ENCODE data around the gene AGAP1. TPM values are rescaled to one million over a fixed set of nuclear protein-coding genes. Genes with fewer than 3 reads are reported as not detected.

AGAP1 gene
- total RNA-seq, 2 experiments from 2014 or later = not detected

GRCh38 chr2:235968616-235969324 is 474.9 kb downstream of the AGAP1 start:
- Histone ChIP-seq H2AFZ (ENCODE audit: low read length) (no peak overlapping the region), H3K4me1 (ENCODE audit: insufficient read depth, low read length, poor library complexity, severe bottlenecking) (no peaks in the 10 kb centered on the region), H3K27ac (ENCODE audit: low read depth, low read length, poor library complexity, severe bottlenecking) (no peak overlapping the region), H3K36me3 (ENCODE audit: insufficient read depth, low read length) (no peaks in the 10 kb centered on the region), H3K9me3 (ENCODE audit: low read length) (no peaks in the 10 kb centered on the region), H3K9me2 (ENCODE audit: insufficient read depth, low read length) (no peaks in the 10 kb centered on the region), H4K20me1 (ENCODE audit: insufficient read depth, low read length) (no peaks in the 10 kb centered on the region), H3K4me2 (ENCODE audit: low read length) (no peak overlapping the region), H3K4me3 (ENCODE audit: low read depth, low read length, poor library complexity, severe bottlenecking) (no peak overlapping the region), H3K79me2 (ENCODE audit: insufficient read depth, low read depth, low read length) (no peaks in the 10 kb centered on the region)
- TF ChIP-seq EZH2phosphoT487 (IDR thresholded peaks at IDR 0.05; ENCODE audit: borderline replicate concordance, low read depth, low read length) (no peak), CTCF (conservative IDR thresholded peaks at IDR 0.05; ENCODE audit: low read length) (no peak)
- intact Hi-C loops (cut with micrococcal nuclease; ENCODE audit: unreplicated experiment) = no loop called here
- BruUV-seq (replicated peaks) = no TSS peak
- CTCF ChIA-PET (ENCODE audit: unreplicated experiment) = no interaction called here
- POLR2A ChIA-PET = interaction anchor here (0.7 kb wide), 1 partner anchor 68 kb away, joined by 3 read pairs; no protein-coding TSS in a partner anchor
- no peak for DNase-seq (ENCODE audit: low spot score)

GRCh38 chr2:235970204-235971040 is 476.6 kb downstream of the AGAP1 start:
- H3K4me1 ChIP-seq (ENCODE audit: insufficient read depth, low read length, poor library complexity, severe bottlenecking) = no peaks in the 10 kb centered on the region
- H2AFZ ChIP-seq (ENCODE audit: low read length) = no peak overlapping the region
- no peaks in the 10 kb centered on the region for H4K20me1 ChIP-seq (ENCODE audit: insufficient read depth, low read length)
- no peak overlapping the region for H3K27ac ChIP-seq (ENCODE audit: low read depth, low read length, poor library complexity, severe bottlenecking)
- no TSS peak for BruUV-seq (replicated peaks)
- H3K36me3 ChIP-seq (ENCODE audit: insufficient read depth, low read length) = no peaks in the 10 kb centered on the region
- TF ChIP-seq CTCF (conservative IDR thresholded peaks at IDR 0.05; ENCODE audit: low read length) (no peak), EZH2phosphoT487 (IDR thresholded peaks at IDR 0.05; ENCODE audit: borderline replicate concordance, low read depth, low read length) (no peak)
- H3K4me2 ChIP-seq (ENCODE audit: low read length) = no peak overlapping the region
- DNase-seq (ENCODE audit: low spot score) = no peak
- intact Hi-C loops (cut with micrococcal nuclease; ENCODE audit: unreplicated experiment) = no loop called here
- no peak overlapping the region for H3K4me3 ChIP-seq (ENCODE audit: low read depth, low read length, poor library complexity, severe bottlenecking)
- H3K9me2 ChIP-seq (ENCODE audit: insufficient read depth, low read length) = no peaks in the 10 kb centered on the region
- no peaks in the 10 kb centered on the region for H3K79me2 ChIP-seq (ENCODE audit: insufficient read depth, low read depth, low read length)
- ChIA-PET POLR2A (no interaction called here), CTCF (ENCODE audit: unreplicated experiment) (no interaction called here)
- no peaks in the 10 kb centered on the region for H3K9me3 ChIP-seq (ENCODE audit: low read length)

- Histone ChIP-seq H3K79me2 (ENCODE audit: insufficient read depth, low read depth, low read length) (no peaks in the 10 kb centered on the region), H3K9me3 (ENCODE audit: low read length) (no peaks in the 10 kb centered on the region), H3K4me1 (ENCODE audit: insufficient read depth, low read length, poor library complexity, severe bottlenecking) (no peaks in the 10 kb centered on the region), H3K9me2 (ENCODE audit: insufficient read depth, low read length) (no peaks in the 10 kb centered on the region), H3K4me2 (ENCODE audit: low read length) (no peak overlapping the region), H3K27ac (ENCODE audit: low read depth, low read length, poor library complexity, severe bottlenecking) (no peak overlapping the region), H3K36me3 (ENCODE audit: insufficient read depth, low read length) (no peaks in the 10 kb centered on the region), H4K20me1 (ENCODE audit: insufficient read depth, low read length) (no peaks in the 10 kb centered on the region), H2AFZ (ENCODE audit: low read length) (no peak overlapping the region), H3K4me3 (ENCODE audit: low read depth, low read length, poor library complexity, severe bottlenecking) (no peak overlapping the region)
- CTCF ChIA-PET (ENCODE audit: unreplicated experiment) = no interaction called here
- no TSS peak for BruUV-seq (replicated peaks)
- POLR2A ChIA-PET = no interaction called here
- intact Hi-C loops (cut with micrococcal nuclease; ENCODE audit: unreplicated experiment) = no loop called here
- DNase-seq (ENCODE audit: low spot score) = no peak
- no peak for TF ChIP-seq CTCF (conservative IDR thresholded peaks at IDR 0.05; ENCODE audit: low read length)
These were observed 482.7 kb downstream of the AGAP1 start for GRCh38 chr2:235976516-235976915.

Data from OCI-LY7 (cell line).